ENCODE data around the gene CDC42SE1. TPM values are rescaled to one million over a fixed set of nuclear protein-coding genes. Genes with fewer than 3 reads are reported as not detected.

The CDC42SE1 gene
- total and polyA plus RNA-seq, 9 of the 15 experiments (the other 6 are each of a cell fraction or from before 2014, with no cell fraction given): 78.1 to 189 (median 114) TPM

DNA sequence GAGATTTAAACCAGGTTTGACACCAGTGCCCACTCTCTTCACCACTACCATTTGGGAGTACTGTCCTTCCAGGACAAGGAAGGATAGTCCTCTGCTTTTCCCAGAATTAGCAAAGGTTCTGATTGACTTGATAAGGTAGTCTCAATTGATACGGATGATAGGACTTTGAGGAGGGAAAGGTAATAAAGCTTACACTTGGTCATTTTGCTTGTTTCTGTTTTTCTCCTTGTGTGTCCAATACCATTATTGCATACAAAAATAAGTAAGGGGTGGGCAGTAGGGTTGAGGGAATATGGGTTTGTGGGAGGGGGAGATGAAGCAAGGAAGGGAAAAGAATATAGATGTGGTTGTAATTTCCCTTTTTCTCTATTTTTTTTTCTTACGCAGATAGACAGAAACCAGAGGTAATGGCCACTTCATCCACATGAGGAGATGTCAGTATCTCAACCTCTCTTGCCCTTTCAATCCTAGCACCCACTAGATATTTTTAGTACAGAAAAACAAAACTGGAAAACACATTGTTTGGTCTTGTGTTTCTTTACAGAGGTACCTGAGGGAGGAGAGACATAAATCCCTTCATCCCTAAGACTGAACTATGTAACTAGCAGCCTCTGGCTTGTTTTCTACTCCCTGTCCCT is 9.3 kb downstream of the CDC42SE1 start:
- Histone ChIP-seq H3K9me1 (ENCODE audit: control insufficient read depth, insufficient read depth, low read length) (peaks cover 2% of the 10 kb centered on the region), H3K4me2 (ENCODE audit: insufficient read depth, low read length) (peak overlapping the region; percentile 6; the same call in 1 of the 2 replicates), H3K4me3 (no peak overlapping the region), H3K36me3 (ENCODE audit: control insufficient read depth, insufficient read depth, low read length) (peaks cover 54% of the 10 kb centered on the region), H3K27me3 (ENCODE audit: control insufficient read depth in 2 of 2, insufficient read depth in 2 of 2, low read length in 2 of 2) (no peaks in the 10 kb centered on the region), H3K9me3 (replicated peaks; ENCODE audit: control insufficient read depth, insufficient read depth, low read depth, low read length) (no peaks in the 10 kb centered on the region), H4K20me1 (replicated peaks; ENCODE audit: control insufficient read depth, insufficient read depth, low read length) (0 out of 2 replicates have a peak, but pooled peaks cover 3% of the 10 kb centered on the region), H3K27ac (ENCODE audit: extremely low read depth, low read depth, low read length) (no peak overlapping the region), H3K4me1 (replicated peaks in 1 of 2; ENCODE audit: control insufficient read depth in 2 of 2, insufficient read depth in 2 of 2, low read length in 2 of 2) (peaks cover 24 to 35% of the 10 kb centered on the region in 2 experiments), H3K79me2 (ENCODE audit: control insufficient read depth, insufficient read depth, low read length) (peaks cover 32% of the 10 kb centered on the region), H2AFZ (ENCODE audit: low read depth, low read length) (no peak overlapping the region), H3K9ac (ENCODE audit: insufficient read depth in 1 of 2, low read depth in 2 of 2, low read length in 2 of 2) (no peak overlapping the region)
- BruUV-seq (replicated peaks): no TSS peak
- intact Hi-C loops (cut with micrococcal nuclease): no loop called here
- DNase-seq (ENCODE audit: extremely low read depth in 1 of 4, low spot score in 3 of 4): no peak
- ChIA-PET CTCF (ENCODE audit: low intra/inter-chr PET ratio) (no interaction called here), POLR2A (interaction anchor here (0.8 to 2.9 kb wide), 12 partner anchors 8 to 128 kb away, joined by 3 to 36 read pairs (median 5); partner anchors contain the start of genes BNIPL, CDC42SE1, MINDY1 and MLLT11)
- FAIRE-seq: no peak
- in situ Hi-C loops (cut with MboI): no loop called here
- WGBS (ENCODE audit: insufficient coverage, low coverage, missing lambda C conversion rate): 60% methylated on average over 1 of the region's 2 CpGs
- no peak for ATAC-seq
- peak; percentile 13; the same call in 1 of the 2 replicates for TF ChIP-seq POLR2H (tag; IDR thresholded peaks at IDR 0.05; ENCODE audit: low read depth)
- no peak for TF ChIP-seq KAT7 (CRISPR knock-in tag; IDR thresholded peaks at IDR 0.05; ENCODE audit: borderline replicate concordance)
- no peak for TF ChIP-seq TCF15 (CRISPR knock-in tag; IDR thresholded peaks at IDR 0.05)
- no peak for TF ChIP-seq CCAR2 (IDR thresholded peaks at IDR 0.05; ENCODE audit: low read depth, low read length)
- no peak for TF ChIP-seq OTX1 (CRISPR knock-in tag; IDR thresholded peaks at IDR 0.05)
- no peak for TF ChIP-seq ZNF347 (CRISPR knock-in tag; IDR thresholded peaks at IDR 0.05; ENCODE audit: low read depth)
- no peak for TF ChIP-seq KDM5B (IDR thresholded peaks at IDR 0.05; ENCODE audit: insufficient replicate concordance, low read depth, low read length)
- no peak for TF ChIP-seq GTF2A2 (tag; IDR thresholded peaks at IDR 0.05)
- TF ChIP-seq POLR2AphosphoS5 (IDR thresholded peaks at IDR 0.05; ENCODE audit: control insufficient read depth, insufficient read depth, low read depth, low read length): peak; percentile 17
- TF ChIP-seq POLR2G (IDR thresholded peaks at IDR 0.05; ENCODE audit: low read depth, low read length): peak; percentile 42; the same call in 1 of the 2 replicates
- no peak for TF ChIP-seq MXD1 (CRISPR knock-in tag; IDR thresholded peaks at IDR 0.05; ENCODE audit: borderline replicate concordance, poor library complexity, severe bottlenecking)
- peak; percentile 64 for TF ChIP-seq E2F8 (IDR thresholded peaks at IDR 0.05; ENCODE audit: low read depth, partially characterized antibody)
- peak; percentile 74 for TF ChIP-seq SUPT5H (IDR thresholded peaks at IDR 0.05)
- no peak for TF ChIP-seq ZC3H8 (IDR thresholded peaks at IDR 0.05)
- no peak for TF ChIP-seq ZNF274 (IDR thresholded peaks at IDR 0.05; ENCODE audit: borderline replicate concordance, low read depth, low read length)
- peak; percentile 74 for TF ChIP-seq POLR2A (conservative IDR thresholded peaks at IDR 0.05)
- no peak for TF ChIP-seq PHTF2 (CRISPR knock-in tag; IDR thresholded peaks at IDR 0.05)
- TF ChIP-seq ZFP30 (CRISPR knock-in tag; IDR thresholded peaks at IDR 0.05; ENCODE audit: borderline replicate concordance): no peak
- 0 out of 2 replicates have a peak, but pooled peaks have one; percentile 9 for TF ChIP-seq GATA2 (CRISPR knock-in tag; IDR thresholded peaks at IDR 0.05)

Data from K562 (cell line).